ENCODE results near the gene MAD1L1. TPM values are rescaled to one million over a fixed set of nuclear protein-coding genes. Genes with fewer than 3 reads are reported as not detected.

The MAD1L1 gene
- total and polyA plus RNA-seq, 2 of the 8 experiments (the other 6 are each of a cell fraction or from before 2014, with no cell fraction given) = 40.4 to 44.6 TPM

GRCh38 chr7:2257046-2257551 is 24.4 kb upstream of the MAD1L1 start:
- Histone ChIP-seq H4K20me1 (replicated peaks in 1 of 2; ENCODE audit: control insufficient read depth in 1 of 2, insufficient read depth in 2 of 2, low read length in 2 of 2) (peaks cover 0 to 9% of the 10 kb centered on the region in 2 experiments), H3K4ac (replicated peaks; ENCODE audit: insufficient read length, low read depth, low read length) (no peak overlapping the region), H3K79me2 (ENCODE audit: control insufficient read depth in 1 of 2, insufficient read depth in 2 of 2, low read length in 2 of 2) (no peaks in the 10 kb centered on the region), H2BK15ac (ENCODE audit: low read length) (no peak overlapping the region), H3K27ac (ENCODE audit: low read depth, low read length) (no peak overlapping the region), H2BK20ac (ENCODE audit: low read length) (no peak overlapping the region), H4K8ac (ENCODE audit: extremely low read depth, insufficient read depth, low read length) (no peak overlapping the region), H3K27me3 (replicated peaks in 1 of 4; ENCODE audit: control insufficient read depth in 3 of 4, extremely low read depth in 1 of 4, insufficient read depth in 3 of 4, low read length in 3 of 4) (no peaks in the 10 kb centered on the region), H3K79me1 (ENCODE audit: low read depth, low read length) (no peaks in the 10 kb centered on the region), H3K4me3 (ENCODE audit: extremely low read depth in 1 of 4, insufficient read depth in 2 of 4, low read depth in 3 of 4, low read length in 4 of 4) (no peak overlapping the region), H2BK5ac (ENCODE audit: low read depth, low read length) (peak overlapping the region; percentile 60; the same call in 1 of the 2 replicates), H3K9me3 (ENCODE audit: insufficient read depth in 2 of 2, low read depth in 1 of 2, low read length in 1 of 2) (no peaks in the 10 kb centered on the region), H3K36me3 (ENCODE audit: control insufficient read depth in 2 of 4, insufficient read depth in 4 of 4, low read length in 3 of 4) (peaks cover 0 to 14% (median 2%) of the 10 kb centered on the region in 4 experiments; a peak in 4 of 8 replicates), H2BK12ac (ENCODE audit: low read depth, low read length) (no peak overlapping the region), H3K56ac (replicated peaks; ENCODE audit: insufficient read length, low read depth, low read length) (no peak overlapping the region), H4K91ac (replicated peaks; ENCODE audit: insufficient read length, low read length) (no peak overlapping the region), H3K14ac (ENCODE audit: insufficient read length) (no peak overlapping the region), H3K9ac (replicated peaks in 1 of 4; ENCODE audit: extremely low read depth in 1 of 4, low read depth in 3 of 4, low read length in 3 of 4) (no peak overlapping the region), H2BK120ac (replicated peaks; ENCODE audit: low read depth, low read length) (no peak overlapping the region), H3K23me2 (ENCODE audit: low read depth, low read length) (no peaks in the 10 kb centered on the region), H4K5ac (ENCODE audit: insufficient read length, low read depth, low read length) (no peak overlapping the region), H3K23ac (ENCODE audit: insufficient read length) (no peak overlapping the region), H2AFZ (ENCODE audit: low read length) (no peak overlapping the region), H2AK5ac (ENCODE audit: low read depth, low read length) (no peak overlapping the region), H3K4me2 (ENCODE audit: insufficient read depth in 1 of 2, low read depth in 2 of 2, low read length in 2 of 2) (no peak overlapping the region), H3K4me1 (replicated peaks in 1 of 4; ENCODE audit: control insufficient read depth in 3 of 4, insufficient read depth in 4 of 4, low read length in 3 of 4) (no peaks in the 10 kb centered on the region), H3K18ac (ENCODE audit: extremely low read depth, low read length) (no peak overlapping the region)
- CTCF ChIA-PET (ENCODE audit: partially characterized antibody) = interaction anchor here (1.2 to 2.1 kb wide), 6 partner anchors 9 to 113 kb away, joined by 3 to 9 read pairs (median 4); partner anchors contain the start of gene MAD1L1
- 96% methylated on average over 21 of the region's 38 CpGs; no CpG with 5 or more reads in 1 of the 2 experiments for WGBS, 2 experiments (ENCODE audit: extremely low coverage in 1 of 2, insufficient coverage in 1 of 2, insufficient read length in 1 of 2, insufficient replicate concordance in 2 of 2, low coverage in 1 of 2, low lambda C conversion rate in 2 of 2, missing lambda C conversion rate in 1 of 2)
- POLR2A ChIA-PET (ENCODE audit: partially characterized antibody) = interaction anchor here (1.0 to 4.1 kb wide), 7 partner anchors 9 to 97 kb away, joined by 3 to 13 read pairs (median 4); partner anchors contain the start of genes EIF3B, MRM2 and NUDT1
- DNase-seq (ENCODE audit: low read depth in 1 of 2, low spot score in 2 of 2) = no peak
- TF ChIP-seq NRF1 (IDR thresholded peaks at IDR 0.05; ENCODE audit: low read depth, low read length) (no peak), EZH2 (IDR thresholded peaks at IDR 0.05; ENCODE audit: low read depth, low read length, severe bottlenecking) (no peak), HDAC6 (IDR thresholded peaks at IDR 0.05; ENCODE audit: low read depth, low read length) (no peak)
- no peak for FAIRE-seq
